ENCODE results near the gene CHTOP.
A peak's percentile ranks its signal among the peaks of the same experiment; 100 is the strongest.

Gene CHTOP

GRCh38 chr1:153661111-153661708 is 27.3 kb downstream of the CHTOP start:
- WGBS (ENCODE audit: extremely low coverage, insufficient coverage, insufficient read length) = no CpG with 5 or more reads among the region's 9 CpGs
- Histone ChIP-seq H3K18ac (ENCODE audit: low read length) (no peak overlapping the region), H3K4me1 (ENCODE audit: control insufficient read depth in 1 of 2, insufficient read depth in 2 of 2, low read length in 2 of 2) (peaks cover 2 to 3% of the 10 kb centered on the region in 2 experiments)

GRCh38 chr1:153662269-153662668 is 28.4 kb downstream of the CHTOP start:
- no peak for DNase-seq
- WGBS (ENCODE audit: extremely low coverage, insufficient coverage, insufficient read length) = no CpG with 5 or more reads among the region's 2 CpGs
- H3K14ac ChIP-seq (ENCODE audit: low read length) = no peak overlapping the region
- no peak overlapping the region for H3K27ac ChIP-seq (ENCODE audit: low read depth, low read length)
- H3K4me2 ChIP-seq (ENCODE audit: low read length) = no peak overlapping the region
- H3K4ac ChIP-seq (ENCODE audit: low read depth, low read length) = no peak overlapping the region
- peaks cover 2 to 3% of the 10 kb centered on the region in 2 experiments for H3K4me1 ChIP-seq (ENCODE audit: control insufficient read depth in 1 of 2, insufficient read depth in 2 of 2, low read length in 2 of 2)
- H3K27me3 ChIP-seq (ENCODE audit: insufficient read depth, low read length) = no peaks in the 10 kb centered on the region
- peaks cover 3% of the 10 kb centered on the region for H3K79me2 ChIP-seq (ENCODE audit: control insufficient read depth, insufficient read depth, low read length, poor library complexity)
- H3K9me3 ChIP-seq (ENCODE audit: insufficient read depth, low read depth, low read length) = no peaks in the 10 kb centered on the region
- H3K4me3 ChIP-seq (ENCODE audit: low read depth, low read length) = no peak overlapping the region
- H2BK120ac ChIP-seq (ENCODE audit: insufficient read depth, low read length, poor library complexity) = no peak overlapping the region
- no peak overlapping the region for H3K9ac ChIP-seq (ENCODE audit: low read length)
- no peak overlapping the region for H2AK5ac ChIP-seq (ENCODE audit: low read length)
- no peak overlapping the region for H2BK12ac ChIP-seq (ENCODE audit: low read length)
- H4K8ac ChIP-seq (ENCODE audit: low read depth, low read length) = no peak overlapping the region
- no peak overlapping the region for H3K18ac ChIP-seq (ENCODE audit: low read length)
- H4K12ac ChIP-seq (ENCODE audit: low read depth, low read length) = no peak overlapping the region
- H2AFZ ChIP-seq (ENCODE audit: insufficient read depth, low read length, poor library complexity) = no peak overlapping the region
- no peak overlapping the region for H3K23ac ChIP-seq (ENCODE audit: low read length)
- peaks cover 3% of the 10 kb centered on the region for H3K79me1 ChIP-seq (ENCODE audit: low read length)
- H4K91ac ChIP-seq (ENCODE audit: low read depth, low read length) = no peak overlapping the region
- peaks cover 39 to 59% of the 10 kb centered on the region in 2 experiments for H3K36me3 ChIP-seq (ENCODE audit: control insufficient read depth in 1 of 2, insufficient read depth in 2 of 2, low read length in 2 of 2)
- H2BK5ac ChIP-seq (ENCODE audit: low read depth, low read length, poor library complexity) = no peak overlapping the region

More at GRCh38 chr1:153661111-153661708, 27.3 kb downstream of the CHTOP start:
- H3K27me3 ChIP-seq (ENCODE audit: insufficient read depth, low read length) = no peaks in the 10 kb centered on the region
- H4K8ac ChIP-seq (ENCODE audit: low read depth, low read length) = no peak overlapping the region
- H3K79me2 ChIP-seq (ENCODE audit: control insufficient read depth, insufficient read depth, low read length, poor library complexity) = peaks cover 3% of the 10 kb centered on the region
- H3K79me1 ChIP-seq (ENCODE audit: low read length) = peaks cover 3% of the 10 kb centered on the region
- H3K36me3 ChIP-seq (ENCODE audit: control insufficient read depth in 1 of 2, insufficient read depth in 2 of 2, low read length in 2 of 2) = peaks cover 29 to 48% of the 10 kb centered on the region in 2 experiments
- H3K4me2 ChIP-seq (ENCODE audit: low read length) = no peak overlapping the region
- no peaks in the 10 kb centered on the region for H3K9me3 ChIP-seq (ENCODE audit: insufficient read depth, low read depth, low read length)
- no peak overlapping the region for H3K27ac ChIP-seq (ENCODE audit: low read depth, low read length)
- DNase-seq = peak; percentile 94 to 97
- H3K4ac ChIP-seq (ENCODE audit: low read depth, low read length) = no peak overlapping the region
- H3K14ac ChIP-seq (ENCODE audit: low read length) = no peak overlapping the region
- H2AFZ ChIP-seq (ENCODE audit: insufficient read depth, low read length, poor library complexity) = no peak overlapping the region
- H2BK120ac ChIP-seq (ENCODE audit: insufficient read depth, low read length, poor library complexity) = no peak overlapping the region
- no peak overlapping the region for H2BK5ac ChIP-seq (ENCODE audit: low read depth, low read length, poor library complexity)
- H4K91ac ChIP-seq (ENCODE audit: low read depth, low read length) = no peak overlapping the region
- H2AK5ac ChIP-seq (ENCODE audit: low read length) = no peak overlapping the region
- no peak overlapping the region for H2BK12ac ChIP-seq (ENCODE audit: low read length)
- no peak overlapping the region for H3K9ac ChIP-seq (ENCODE audit: low read length)
- peak overlapping the region; percentile 33 for H4K12ac ChIP-seq (ENCODE audit: low read depth, low read length)
- H3K4me3 ChIP-seq (ENCODE audit: low read depth, low read length) = no peak overlapping the region
- H3K23ac ChIP-seq (ENCODE audit: low read length) = no peak overlapping the region

GRCh38 chr1:153663211-153663610 is 29.3 kb downstream of the CHTOP start:
- H3K36me3 ChIP-seq (ENCODE audit: control insufficient read depth in 1 of 2, insufficient read depth in 2 of 2, low read length in 2 of 2) = peaks cover 41 to 65% of the 10 kb centered on the region in 2 experiments
- no peak overlapping the region for H4K8ac ChIP-seq (ENCODE audit: low read depth, low read length)
- H3K4ac ChIP-seq (ENCODE audit: low read depth, low read length) = no peak overlapping the region
- H3K4me1 ChIP-seq (ENCODE audit: control insufficient read depth in 1 of 2, insufficient read depth in 2 of 2, low read length in 2 of 2) = peaks cover 2% of the 10 kb centered on the region in 2 experiments
- H3K9ac ChIP-seq (ENCODE audit: low read length) = no peak overlapping the region
- H3K14ac ChIP-seq (ENCODE audit: low read length) = no peak overlapping the region
- peaks cover 3% of the 10 kb centered on the region for H3K79me2 ChIP-seq (ENCODE audit: control insufficient read depth, insufficient read depth, low read length, poor library complexity)
- H3K4me2 ChIP-seq (ENCODE audit: low read length) = no peak overlapping the region
- no CpG with 5 or more reads among the region's 5 CpGs for WGBS (ENCODE audit: extremely low coverage, insufficient coverage, insufficient read length)
- no peak overlapping the region for H2AFZ ChIP-seq (ENCODE audit: insufficient read depth, low read length, poor library complexity)
- H3K9me3 ChIP-seq (ENCODE audit: insufficient read depth, low read depth, low read length) = no peaks in the 10 kb centered on the region
- H3K18ac ChIP-seq (ENCODE audit: low read length) = no peak overlapping the region
- H3K23ac ChIP-seq (ENCODE audit: low read length) = no peak overlapping the region
- H3K27ac ChIP-seq (ENCODE audit: low read depth, low read length) = no peak overlapping the region
- H2BK5ac ChIP-seq (ENCODE audit: low read depth, low read length, poor library complexity) = no peak overlapping the region
- no peak overlapping the region for H4K91ac ChIP-seq (ENCODE audit: low read depth, low read length)
- peaks cover 3% of the 10 kb centered on the region for H3K79me1 ChIP-seq (ENCODE audit: low read length)
- H2AK5ac ChIP-seq (ENCODE audit: low read length) = no peak overlapping the region
- DNase-seq = peak in 1 of 2 donors; percentile 34
- no peak overlapping the region for H2BK120ac ChIP-seq (ENCODE audit: insufficient read depth, low read length, poor library complexity)
- H3K27me3 ChIP-seq (ENCODE audit: insufficient read depth, low read length) = no peaks in the 10 kb centered on the region
- H4K12ac ChIP-seq (ENCODE audit: low read depth, low read length) = no peak overlapping the region
- H3K4me3 ChIP-seq (ENCODE audit: low read depth, low read length) = no peak overlapping the region
- H2BK12ac ChIP-seq (ENCODE audit: low read length) = no peak overlapping the region

GRCh38 chr1:153667439-153667838 is 33.6 kb downstream of the CHTOP start:
- Histone ChIP-seq H3K9me3 (ENCODE audit: insufficient read depth, low read depth, low read length) (no peaks in the 10 kb centered on the region), H4K91ac (ENCODE audit: low read depth, low read length) (no peak overlapping the region), H3K9ac (ENCODE audit: low read length) (no peak overlapping the region), H2BK12ac (ENCODE audit: low read length) (no peak overlapping the region), H3K27ac (ENCODE audit: low read depth, low read length) (no peak overlapping the region), H3K4me3 (ENCODE audit: low read depth, low read length) (no peak overlapping the region), H2BK120ac (ENCODE audit: insufficient read depth, low read length, poor library complexity) (no peak overlapping the region), H3K18ac (ENCODE audit: low read length) (no peak overlapping the region), H3K27me3 (ENCODE audit: insufficient read depth, low read length) (no peaks in the 10 kb centered on the region), H3K79me2 (ENCODE audit: control insufficient read depth, insufficient read depth, low read length, poor library complexity) (peaks cover 8% of the 10 kb centered on the region), H3K36me3 (ENCODE audit: control insufficient read depth in 1 of 2, insufficient read depth in 2 of 2, low read length in 2 of 2) (peaks cover 43 to 60% of the 10 kb centered on the region in 2 experiments), H4K8ac (ENCODE audit: low read depth, low read length) (no peak overlapping the region), H3K4me2 (ENCODE audit: low read length) (no peak overlapping the region), H3K4me1 (ENCODE audit: control insufficient read depth in 1 of 2, insufficient read depth in 2 of 2, low read length in 2 of 2) (peaks cover 0 to 2% of the 10 kb centered on the region in 2 experiments), H2BK5ac (ENCODE audit: low read depth, low read length, poor library complexity) (no peak overlapping the region), H3K79me1 (ENCODE audit: low read length) (peaks cover 5% of the 10 kb centered on the region), H2AFZ (ENCODE audit: insufficient read depth, low read length, poor library complexity) (no peak overlapping the region), H3K23ac (ENCODE audit: low read length) (no peak overlapping the region), H3K14ac (ENCODE audit: low read length) (no peak overlapping the region), H3K4ac (ENCODE audit: low read depth, low read length) (no peak overlapping the region), H2AK5ac (ENCODE audit: low read length) (no peak overlapping the region), H4K12ac (ENCODE audit: low read depth, low read length) (no peak overlapping the region)
- no peak for DNase-seq
- WGBS (ENCODE audit: extremely low coverage, insufficient coverage, insufficient read length) = no CpG with 5 or more reads among the region's 4 CpGs

Data from trophoblast cell (in vitro differentiated cells and primary cell).